Measurements from ENCODE around the gene CPT2.
A peak's percentile ranks its signal among the peaks of the same experiment; 100 is the strongest.
"Not testable (repeated sequence)": the region's sequence is repeated elsewhere in the genome, so short reads cannot be mapped to it uniquely, and the experiment has no call there.

Gene CPT2

GRCh38 chr1:53197291-53198200 lies 922 bp downstream of the CPT2 start:
- Histone ChIP-seq H3K4me3 (ENCODE audit: low read length in 2 of 2) (peak overlapping the region; percentile 89 to 92), H3K27me3 (ENCODE audit: control insufficient read depth in 1 of 2, insufficient read depth in 2 of 2, low read length in 2 of 2) (no peaks in the 10 kb centered on the region), H3K4me1 (ENCODE audit: control insufficient read depth, insufficient read depth, low read length) (peaks cover 30% of the 10 kb centered on the region), H3K27ac (ENCODE audit: low read length) (peak overlapping the region; percentile 99), H3K9ac (ENCODE audit: low read length in 2 of 2) (peak overlapping the region; percentile 92 to 96), H3K36me3 (ENCODE audit: control insufficient read depth in 2 of 2, insufficient read depth in 2 of 2, low read length in 2 of 2) (peaks cover 9 to 12% of the 10 kb centered on the region in 2 donors), H3K9me3 (ENCODE audit: control insufficient read depth in 2 of 2, low read length in 2 of 2) (no peaks in the 10 kb centered on the region)

- H3K27ac ChIP-seq (ENCODE audit: low read length): peak overlapping the region; percentile 99
- H3K4me1 ChIP-seq (ENCODE audit: control insufficient read depth, insufficient read depth, low read length): peaks cover 30% of the 10 kb centered on the region
- H3K27me3 ChIP-seq (ENCODE audit: control insufficient read depth in 1 of 2, insufficient read depth in 2 of 2, low read length in 2 of 2): no peaks in the 10 kb centered on the region
- H3K9ac ChIP-seq (ENCODE audit: low read length in 2 of 2): peak overlapping the region; percentile 92 to 96
- H3K36me3 ChIP-seq (ENCODE audit: control insufficient read depth in 2 of 2, insufficient read depth in 2 of 2, low read length in 2 of 2): peaks cover 16 to 17% of the 10 kb centered on the region in 2 donors
- no peaks in the 10 kb centered on the region for H3K9me3 ChIP-seq (ENCODE audit: control insufficient read depth in 2 of 2, low read length in 2 of 2)
- peak overlapping the region in 1 of 2 donors; percentile 92 for H3K4me3 ChIP-seq (ENCODE audit: low read length in 2 of 2)
These were observed 1.6 kb downstream of the CPT2 start for GRCh38 chr1:53198241-53198651.

GRCh38 chr1:53203466-53203865 lies 6.8 kb downstream of the CPT2 start:
- Histone ChIP-seq H3K36me3 (ENCODE audit: control insufficient read depth in 2 of 2, insufficient read depth in 2 of 2, low read length in 2 of 2) (peaks cover 31 to 39% of the 10 kb centered on the region in 2 donors), H3K4me1 (ENCODE audit: control insufficient read depth, insufficient read depth, low read length) (peaks cover 4% of the 10 kb centered on the region), H3K9ac (ENCODE audit: low read length in 2 of 2) (no peak overlapping the region), H3K9me3 (ENCODE audit: control insufficient read depth in 2 of 2, low read length in 2 of 2) (no peaks in the 10 kb centered on the region), H3K27me3 (ENCODE audit: control insufficient read depth in 1 of 2, insufficient read depth in 2 of 2, low read length in 2 of 2) (no peaks in the 10 kb centered on the region), H3K4me3 (ENCODE audit: low read length in 2 of 2) (no peak overlapping the region), H3K27ac (ENCODE audit: low read length) (no peak overlapping the region)

GRCh38 chr1:53205496-53205895 lies 8.9 kb downstream of the CPT2 start:
- not testable (repeated sequence) for H3K4me1 ChIP-seq (ENCODE audit: control insufficient read depth, insufficient read depth, low read length); H3K9ac ChIP-seq (ENCODE audit: low read length in 2 of 2); H3K9me3 ChIP-seq (ENCODE audit: control insufficient read depth in 2 of 2, low read length in 2 of 2); H3K27ac ChIP-seq (ENCODE audit: low read length); H3K27me3 ChIP-seq (ENCODE audit: control insufficient read depth in 1 of 2, insufficient read depth in 2 of 2, low read length in 2 of 2); H3K4me3 ChIP-seq (ENCODE audit: low read length in 2 of 2)
- peaks cover 46 to 50% of the 10 kb centered on the region in 2 donors for H3K36me3 ChIP-seq (ENCODE audit: control insufficient read depth in 2 of 2, insufficient read depth in 2 of 2, low read length in 2 of 2)

- not testable (repeated sequence) for H3K27me3 ChIP-seq (ENCODE audit: control insufficient read depth in 1 of 2, insufficient read depth in 2 of 2, low read length in 2 of 2); H3K27ac ChIP-seq (ENCODE audit: low read length); H3K9me3 ChIP-seq (ENCODE audit: control insufficient read depth in 2 of 2, low read length in 2 of 2); H3K9ac ChIP-seq (ENCODE audit: low read length in 2 of 2); H3K4me1 ChIP-seq (ENCODE audit: control insufficient read depth, insufficient read depth, low read length); H3K4me3 ChIP-seq (ENCODE audit: low read length in 2 of 2)
- H3K36me3 ChIP-seq (ENCODE audit: control insufficient read depth in 2 of 2, insufficient read depth in 2 of 2, low read length in 2 of 2): peaks cover 49 to 51% of the 10 kb centered on the region in 2 donors
These were observed 9.6 kb downstream of the CPT2 start for GRCh38 chr1:53206083-53206685.

- Histone ChIP-seq H3K4me3 (ENCODE audit: low read length in 2 of 2) (no peak overlapping the region), H3K9me3 (ENCODE audit: control insufficient read depth in 2 of 2, low read length in 2 of 2) (no peaks in the 10 kb centered on the region), H3K27ac (ENCODE audit: low read length) (no peak overlapping the region), H3K9ac (ENCODE audit: low read length in 2 of 2) (no peak overlapping the region), H3K27me3 (ENCODE audit: control insufficient read depth in 1 of 2, insufficient read depth in 2 of 2, low read length in 2 of 2) (no peaks in the 10 kb centered on the region), H3K36me3 (ENCODE audit: control insufficient read depth in 2 of 2, insufficient read depth in 2 of 2, low read length in 2 of 2) (peaks cover 49 to 52% of the 10 kb centered on the region in 2 donors), H3K4me1 (ENCODE audit: control insufficient read depth, insufficient read depth, low read length) (no peaks in the 10 kb centered on the region)
These were observed 10.2 kb downstream of the CPT2 start for GRCh38 chr1:53206735-53207379.

GRCh38 chr1:53207726-53208125 lies 11.1 kb downstream of the CPT2 start:
- Histone ChIP-seq H3K36me3 (ENCODE audit: control insufficient read depth in 2 of 2, insufficient read depth in 2 of 2, low read length in 2 of 2) (peaks cover 44 to 50% of the 10 kb centered on the region in 2 donors), H3K4me1 (ENCODE audit: control insufficient read depth, insufficient read depth, low read length) (no peaks in the 10 kb centered on the region), H3K27ac (ENCODE audit: low read length) (no peak overlapping the region), H3K9ac (ENCODE audit: low read length in 2 of 2) (no peak overlapping the region), H3K9me3 (ENCODE audit: control insufficient read depth in 2 of 2, low read length in 2 of 2) (no peaks in the 10 kb centered on the region), H3K4me3 (ENCODE audit: low read length in 2 of 2) (no peak overlapping the region), H3K27me3 (ENCODE audit: control insufficient read depth in 1 of 2, insufficient read depth in 2 of 2, low read length in 2 of 2) (no peaks in the 10 kb centered on the region)

- no peaks in the 10 kb centered on the region for H3K27me3 ChIP-seq (ENCODE audit: control insufficient read depth in 1 of 2, insufficient read depth in 2 of 2, low read length in 2 of 2)
- H3K9ac ChIP-seq (ENCODE audit: low read length in 2 of 2): no peak overlapping the region
- no peak overlapping the region for H3K27ac ChIP-seq (ENCODE audit: low read length)
- no peaks in the 10 kb centered on the region for H3K4me1 ChIP-seq (ENCODE audit: control insufficient read depth, insufficient read depth, low read length)
- H3K4me3 ChIP-seq (ENCODE audit: low read length in 2 of 2): no peak overlapping the region
- no peaks in the 10 kb centered on the region for H3K9me3 ChIP-seq (ENCODE audit: control insufficient read depth in 2 of 2, low read length in 2 of 2)
- H3K36me3 ChIP-seq (ENCODE audit: control insufficient read depth in 2 of 2, insufficient read depth in 2 of 2, low read length in 2 of 2): peaks cover 47 to 51% of the 10 kb centered on the region in 2 donors
These were observed 13.7 kb downstream of the CPT2 start for GRCh38 chr1:53210352-53210751.

GRCh38 chr1:53210954-53211353 lies 14.3 kb downstream of the CPT2 start:
- Histone ChIP-seq H3K9me3 (ENCODE audit: control insufficient read depth in 2 of 2, low read length in 2 of 2) (no peaks in the 10 kb centered on the region), H3K9ac (ENCODE audit: low read length in 2 of 2) (no peak overlapping the region), H3K4me3 (ENCODE audit: low read length in 2 of 2) (no peak overlapping the region), H3K4me1 (ENCODE audit: control insufficient read depth, insufficient read depth, low read length) (no peaks in the 10 kb centered on the region), H3K27me3 (ENCODE audit: control insufficient read depth in 1 of 2, insufficient read depth in 2 of 2, low read length in 2 of 2) (no peaks in the 10 kb centered on the region), H3K27ac (ENCODE audit: low read length) (no peak overlapping the region), H3K36me3 (ENCODE audit: control insufficient read depth in 2 of 2, insufficient read depth in 2 of 2, low read length in 2 of 2) (peaks cover 47 to 53% of the 10 kb centered on the region in 2 donors)

- Histone ChIP-seq H3K27me3 (ENCODE audit: control insufficient read depth in 1 of 2, insufficient read depth in 2 of 2, low read length in 2 of 2) (no peaks in the 10 kb centered on the region), H3K9ac (ENCODE audit: low read length in 2 of 2) (no peak overlapping the region), H3K4me3 (ENCODE audit: low read length in 2 of 2) (no peak overlapping the region), H3K9me3 (ENCODE audit: control insufficient read depth in 2 of 2, low read length in 2 of 2) (no peaks in the 10 kb centered on the region), H3K27ac (ENCODE audit: low read length) (no peak overlapping the region), H3K4me1 (ENCODE audit: control insufficient read depth, insufficient read depth, low read length) (peaks cover 5% of the 10 kb centered on the region), H3K36me3 (ENCODE audit: control insufficient read depth in 2 of 2, insufficient read depth in 2 of 2, low read length in 2 of 2) (peaks cover 50 to 58% of the 10 kb centered on the region in 2 donors)
These were observed 17.8 kb downstream of the CPT2 start for GRCh38 chr1:53214376-53214940.

All from stomach smooth muscle (tissue), 2 donors.